Large intestine (tissue), 3 donors: ENCODE results near the gene HLF. TPM values are rescaled to one million over a fixed set of nuclear protein-coding genes. Genes with fewer than 3 reads are reported as not detected.

ENCODE experiments used
- DNase-seq, 2 donors: peaks; one replicate each; pipeline versions ENCODE4 v3.0.0 to v3.0.0-alpha.2; 2013
- H3K27ac ChIP-seq: one replicate; pipeline ENCODE4 v1.5.1; 2013; ENCODE audit warnings: low read length
- H3K27me3 ChIP-seq: 2 replicates; pipeline ENCODE4 v1.6.1; 2013; ENCODE audit warnings: low read length; ENCODE audit not compliant: control insufficient read depth, insufficient read depth
- H3K36me3 ChIP-seq: 2 replicates; pipeline ENCODE4 v1.6.1; 2013; ENCODE audit warnings: low read length; ENCODE audit not compliant: control insufficient read depth, insufficient read depth
- H3K4me1 ChIP-seq: one replicate; pipeline ENCODE4 v1.6.1; 2013; ENCODE audit warnings: low read length; ENCODE audit not compliant: control insufficient read depth, insufficient read depth
- H3K4me3 ChIP-seq: one replicate; pipeline ENCODE4 v1.5.1; 2013; ENCODE audit warnings: low read length
- H3K9me3 ChIP-seq: one replicate; pipeline ENCODE4 v1.6.1; 2013; ENCODE audit warnings: mild to moderate bottlenecking, low read depth, low read length, moderate library complexity; ENCODE audit not compliant: control insufficient read depth
- WGBS: methylation state at CpG from one replicate; pipeline ENCODE4 v1.1.5; 2013; ENCODE audit warnings: low lambda C conversion rate; ENCODE audit not compliant: insufficient coverage; 5-methylcytosine and 5-hydroxymethylcytosine counted together
- polyA plus RNA-seq: library from polyadenylated mRNA; unstranded; fragments of 120-200 nt; gene quantifications from one replicate; pipeline ENCODE4 v1.2.1, GENCODE V29; 2013

HLF gene
- polyA plus RNA-seq, 1 donor, result 1.6 TPM

GRCh38 chr17:55291114-55291507, 26.4 kb downstream of the HLF start:
- Histone ChIP-seq H3K27ac (no peak overlapping the region), H3K4me1 (peaks cover 5% of the 10 kb centered on the region), H3K27me3 (no peaks in the 10 kb centered on the region), H3K9me3 (no peaks in the 10 kb centered on the region), H3K4me3 (no peak overlapping the region), H3K36me3 (no peaks in the 10 kb centered on the region)
- DNase-seq, result no peak
- WGBS, result no CpG with 5 or more reads among the region's 1 CpG

- Histone ChIP-seq H3K27ac (no peak overlapping the region), H3K27me3 (no peaks in the 10 kb centered on the region), H3K4me1 (no peaks in the 10 kb centered on the region), H3K36me3 (no peaks in the 10 kb centered on the region), H3K4me3 (no peak overlapping the region), H3K9me3 (no peaks in the 10 kb centered on the region)
- no peak for DNase-seq
- WGBS, result no CpG with 5 or more reads among the region's 5 CpGs
These were observed 27.3 kb downstream of the HLF start for GRCh38 chr17:55292094-55292493.

GRCh38 chr17:55294042-55294751, 29.4 kb downstream of the HLF start:
- H3K36me3 ChIP-seq, result no peaks in the 10 kb centered on the region
- H3K4me1 ChIP-seq, result no peaks in the 10 kb centered on the region
- no peaks in the 10 kb centered on the region for H3K27me3 ChIP-seq
- DNase-seq, result no peak
- no CpG with 5 or more reads among the region's 13 CpGs for WGBS
- H3K9me3 ChIP-seq, result no peaks in the 10 kb centered on the region
- no peak overlapping the region for H3K4me3 ChIP-seq
- no peak overlapping the region for H3K27ac ChIP-seq

- Histone ChIP-seq H3K36me3 (no peaks in the 10 kb centered on the region), H3K27ac (no peak overlapping the region), H3K27me3 (no peaks in the 10 kb centered on the region), H3K9me3 (no peaks in the 10 kb centered on the region), H3K4me3 (no peak overlapping the region), H3K4me1 (no peaks in the 10 kb centered on the region)
- WGBS, result 8% methylated on average over 2 of the region's 10 CpGs
- peak; percentile 23 to 37 for DNase-seq
These were observed 30.8 kb downstream of the HLF start for GRCh38 chr17:55295411-55296170.

- Histone ChIP-seq H3K9me3 (no peaks in the 10 kb centered on the region), H3K4me1 (no peaks in the 10 kb centered on the region), H3K36me3 (no peaks in the 10 kb centered on the region), H3K27ac (no peak overlapping the region), H3K27me3 (no peaks in the 10 kb centered on the region), H3K4me3 (no peak overlapping the region)
- WGBS, result 70% methylated on average over 2 of the region's 6 CpGs
- no peak for DNase-seq
These were observed 31.5 kb downstream of the HLF start for GRCh38 chr17:55296171-55296695.

- Histone ChIP-seq H3K9me3 (no peaks in the 10 kb centered on the region), H3K4me1 (no peaks in the 10 kb centered on the region), H3K27me3 (no peaks in the 10 kb centered on the region), H3K27ac (no peak overlapping the region), H3K4me3 (no peak overlapping the region), H3K36me3 (no peaks in the 10 kb centered on the region)
- DNase-seq, result no peak
- no CpG with 5 or more reads among the region's 1 CpG for WGBS
These were observed 31.9 kb downstream of the HLF start for GRCh38 chr17:55296699-55297098.

GRCh38 chr17:55298111-55298730, 33.5 kb downstream of the HLF start:
- WGBS, result no CpG with 5 or more reads among the region's 3 CpGs
- Histone ChIP-seq H3K9me3 (no peaks in the 10 kb centered on the region), H3K27me3 (no peaks in the 10 kb centered on the region), H3K4me3 (no peak overlapping the region), H3K4me1 (no peaks in the 10 kb centered on the region), H3K36me3 (no peaks in the 10 kb centered on the region), H3K27ac (no peak overlapping the region)
- no peak for DNase-seq

GRCh38 chr17:55299162-55299838, 34.5 kb downstream of the HLF start:
- no CpG with 5 or more reads among the region's 10 CpGs for WGBS
- H3K27me3 ChIP-seq, result no peaks in the 10 kb centered on the region
- H3K4me1 ChIP-seq, result no peaks in the 10 kb centered on the region
- no peaks in the 10 kb centered on the region for H3K36me3 ChIP-seq
- H3K27ac ChIP-seq, result no peak overlapping the region
- no peaks in the 10 kb centered on the region for H3K9me3 ChIP-seq
- no peak overlapping the region for H3K4me3 ChIP-seq
- DNase-seq, result no peak

GRCh38 chr17:55299890-55300289, 35.1 kb downstream of the HLF start:
- 100% methylated on average over 1 of the region's 4 CpGs for WGBS
- no peaks in the 10 kb centered on the region for H3K4me1 ChIP-seq
- H3K27me3 ChIP-seq, result no peaks in the 10 kb centered on the region
- H3K36me3 ChIP-seq, result no peaks in the 10 kb centered on the region
- no peak overlapping the region for H3K27ac ChIP-seq
- no peaks in the 10 kb centered on the region for H3K9me3 ChIP-seq
- no peak for DNase-seq
- H3K4me3 ChIP-seq, result no peak overlapping the region
